H9 (cell line): Measurements from ENCODE around the gene USP22. TPM values are rescaled to one million over a fixed set of nuclear protein-coding genes. Genes with fewer than 3 reads are reported as not detected.
A peak's percentile ranks its signal among the peaks of the same experiment; 100 is the strongest.

ENCODE experiments used
- DNase-seq: peaks from one replicate; pipeline ENCODE4 v3.0.0-alpha.2; 2017
- H2AFZ ChIP-seq: one replicate; pipeline ENCODE4 v1.6.1; 2013; ENCODE audit warnings: mild to moderate bottlenecking, low read length, control low read depth, moderate library complexity
- H2AK5ac ChIP-seq: 2 replicates; pipeline ENCODE4 v1.6.1; 2013; ENCODE audit warnings: low read length, control low read depth, mixed read lengths; ENCODE audit not compliant: insufficient read length
- H2BK120ac ChIP-seq: one replicate; pipeline ENCODE4 v1.6.1; 2013; ENCODE audit warnings: low read depth, mild to moderate bottlenecking, low read length, control low read depth, inconsistent platforms; ENCODE audit not compliant: poor library complexity, severe bottlenecking
- H2BK12ac ChIP-seq: 2 replicates; pipeline ENCODE4 v1.6.1; 2013; ENCODE audit warnings: low read length, control low read depth, mixed read lengths, low read depth; ENCODE audit not compliant: insufficient read length
- H2BK15ac ChIP-seq: 2 replicates; pipeline ENCODE4 v1.6.1; 2013; ENCODE audit warnings: low read depth, low read length, control low read depth
- H2BK20ac ChIP-seq: one replicate; pipeline ENCODE4 v1.6.1; 2013; ENCODE audit warnings: low read depth, mild to moderate bottlenecking, low read length, control low read depth, inconsistent platforms; ENCODE audit not compliant: poor library complexity, severe bottlenecking
- H2BK5ac ChIP-seq: 2 replicates; pipeline ENCODE4 v1.6.1; 2013; ENCODE audit warnings: low read length, control low read depth, mixed read lengths; ENCODE audit not compliant: insufficient read length
- H3K14ac ChIP-seq: 2 replicates; pipeline ENCODE4 v1.6.1; 2013; ENCODE audit warnings: low read length, control low read depth; ENCODE audit not compliant: insufficient read depth
- H3K18ac ChIP-seq: 2 replicates; pipeline ENCODE4 v1.6.1; 2013; ENCODE audit warnings: low read depth, mild to moderate bottlenecking, mixed read lengths, low read length, control low read depth; ENCODE audit not compliant: insufficient read length
- H3K23ac ChIP-seq: 2 replicates; pipeline ENCODE4 v1.6.1; 2013; ENCODE audit warnings: low read length, control low read depth, mixed read lengths, low read depth; ENCODE audit not compliant: insufficient read length
- H3K23me2 ChIP-seq: 2 replicates; pipeline ENCODE4 v1.6.1; 2013; ENCODE audit warnings: low read depth, mild to moderate bottlenecking, mixed read lengths, low read length, control low read depth; ENCODE audit not compliant: insufficient read length, poor library complexity, severe bottlenecking
- H3K27ac ChIP-seq: 2 replicates; pipeline ENCODE4 v1.5.1; 2013; ENCODE audit warnings: low read length, control low read depth, mixed read lengths, low read depth; ENCODE audit not compliant: insufficient read length
- H3K27me3 ChIP-seq: 2 replicates; pipeline ENCODE4 v1.6.1; 2013; ENCODE audit warnings: low read length, control low read depth, inconsistent platforms; ENCODE audit not compliant: insufficient read depth
- H3K4ac ChIP-seq: 2 replicates; pipeline ENCODE4 v1.6.1; 2013; ENCODE audit warnings: low read depth, mild to moderate bottlenecking, control low read depth, inconsistent platforms, low read length, moderate library complexity
- H3K4me1 ChIP-seq: 2 replicates; pipeline ENCODE4 v1.6.1; 2013; ENCODE audit warnings: low read length, control low read depth, inconsistent platforms; ENCODE audit not compliant: insufficient read depth
- H3K4me2 ChIP-seq: 2 replicates; pipeline ENCODE4 v1.6.1; 2013; ENCODE audit warnings: low read length, control low read depth, mixed read lengths; ENCODE audit not compliant: insufficient read length, insufficient read depth
- H3K56ac ChIP-seq: 2 replicates; pipeline ENCODE4 v1.6.1; 2013; ENCODE audit warnings: low read depth, mild to moderate bottlenecking, mixed read lengths, low read length, control low read depth; ENCODE audit not compliant: insufficient read length
- H3K79me1 ChIP-seq: 2 replicates; pipeline ENCODE4 v1.6.1; 2013; ENCODE audit warnings: low read depth, mild to moderate bottlenecking, moderate library complexity, low read length, control low read depth, inconsistent platforms; ENCODE audit not compliant: insufficient read depth, poor library complexity, severe bottlenecking
- H3K79me2 ChIP-seq: 2 replicates; pipeline ENCODE4 v1.6.1; 2013; ENCODE audit warnings: low read length, control low read depth, inconsistent platforms; ENCODE audit not compliant: insufficient read depth
- H3K9ac ChIP-seq: 2 replicates; pipeline ENCODE4 v1.6.1; 2013; ENCODE audit warnings: low read length, control low read depth, mixed read lengths; ENCODE audit not compliant: insufficient read length; ENCODE audit errors: extremely low read depth
- H3K9me3 ChIP-seq: one replicate; pipeline ENCODE4 v1.6.1; 2013; ENCODE audit warnings: low read depth, low read length, inconsistent platforms; ENCODE audit not compliant: control insufficient read depth
- H3T11ph ChIP-seq: one replicate; pipeline ENCODE4 v1.6.1; 2013; ENCODE audit warnings: mild to moderate bottlenecking, low read length, control low read depth, inconsistent platforms
- H4K20me1 ChIP-seq: one replicate; pipeline ENCODE4 v1.6.1; 2013; ENCODE audit not compliant: control insufficient read depth, insufficient read length, insufficient read depth
- H4K5ac ChIP-seq: 2 replicates; pipeline ENCODE4 v1.6.1; 2013; ENCODE audit warnings: low read depth, mild to moderate bottlenecking, mixed read lengths, low read length, control low read depth; ENCODE audit not compliant: insufficient read length
- H4K8ac ChIP-seq: replicated peaks from 2 replicates; pipeline ENCODE4 v1.6.1; 2013; ENCODE audit warnings: low read length, control low read depth, mixed read lengths, low read depth; ENCODE audit not compliant: insufficient read length
- H4K91ac ChIP-seq: 2 replicates; pipeline ENCODE4 v1.6.1; 2013; ENCODE audit warnings: low read depth, mild to moderate bottlenecking, moderate library complexity, mixed read lengths, low read length, control low read depth; ENCODE audit not compliant: insufficient read length
- H3K27ac Mint-ChIP-seq, 3 experiments: 2 replicates in 2 of 3; 3 replicates in 1 of 3; pipeline ENCODE4 v1.8.0; 2020 to 2021; ENCODE audit warnings: mixed read lengths in 3 of 3, mild to moderate bottlenecking in 1 of 3, moderate library complexity in 1 of 3
- H3K27me3 Mint-ChIP-seq: 2 replicates; pipeline ENCODE4 v1.8.0; 2021; ENCODE audit warnings: low read depth, mild to moderate bottlenecking, moderate library complexity, mixed read lengths
- H3K36me3 Mint-ChIP-seq, 3 experiments: 2 replicates in 2 of 3; 3 replicates in 1 of 3; pipeline ENCODE4 v1.8.0; 2020 to 2021; ENCODE audit warnings: low read depth in 3 of 3, mixed read lengths in 3 of 3; ENCODE audit not compliant: insufficient read depth in 1 of 3
- H3K4me1 Mint-ChIP-seq, 2 experiments: 2 replicates each; pipeline ENCODE4 v1.8.0; 2020; ENCODE audit warnings: mixed read lengths in 2 of 2
- H3K4me3 Mint-ChIP-seq, 2 experiments: 2 replicates in 1 of 2; 3 replicates in 1 of 2; pipeline ENCODE4 v1.8.0; 2020 to 2021; ENCODE audit warnings: mild to moderate bottlenecking in 2 of 2, mixed read lengths in 2 of 2, moderate library complexity in 1 of 2
- H3K9me3 Mint-ChIP-seq, 2 experiments: 2 replicates in 1 of 2; 3 replicates in 1 of 2; pipeline ENCODE4 v1.8.0; 2020; ENCODE audit warnings: mild to moderate bottlenecking in 2 of 2, mixed read lengths in 2 of 2, moderate library complexity in 1 of 2
- WGBS: extraction: QIAGEN DNeasy Blood & Tissue Kit; methylation state at CpG from one replicate; pipeline ENCODE4 v1.1.7; 2013; ENCODE audit warnings: missing lambda C conversion rate, low lambda C conversion rate, mixed read lengths; ENCODE audit not compliant: insufficient read length; ENCODE audit errors: extremely low coverage; 5-methylcytosine and 5-hydroxymethylcytosine counted together
- total RNA-seq: library from RNA; stranded (reverse); gene quantifications from 2 replicates; pipeline ENCODE4 v1.2.1, GENCODE V29; 2021
- TF ChIP-seq, protein P1 (sequence below): fragments of 200-600 bp; sonication (generic); conservative IDR thresholded peaks from 3 replicates; pipeline ENCODE4 v1.8.0; 2021; ENCODE audit warnings: antibody characterized with exemption, mild to moderate bottlenecking

The USP22 gene
- total RNA-seq, 1 experiment from 2014 or later: 345 TPM

DNA sequence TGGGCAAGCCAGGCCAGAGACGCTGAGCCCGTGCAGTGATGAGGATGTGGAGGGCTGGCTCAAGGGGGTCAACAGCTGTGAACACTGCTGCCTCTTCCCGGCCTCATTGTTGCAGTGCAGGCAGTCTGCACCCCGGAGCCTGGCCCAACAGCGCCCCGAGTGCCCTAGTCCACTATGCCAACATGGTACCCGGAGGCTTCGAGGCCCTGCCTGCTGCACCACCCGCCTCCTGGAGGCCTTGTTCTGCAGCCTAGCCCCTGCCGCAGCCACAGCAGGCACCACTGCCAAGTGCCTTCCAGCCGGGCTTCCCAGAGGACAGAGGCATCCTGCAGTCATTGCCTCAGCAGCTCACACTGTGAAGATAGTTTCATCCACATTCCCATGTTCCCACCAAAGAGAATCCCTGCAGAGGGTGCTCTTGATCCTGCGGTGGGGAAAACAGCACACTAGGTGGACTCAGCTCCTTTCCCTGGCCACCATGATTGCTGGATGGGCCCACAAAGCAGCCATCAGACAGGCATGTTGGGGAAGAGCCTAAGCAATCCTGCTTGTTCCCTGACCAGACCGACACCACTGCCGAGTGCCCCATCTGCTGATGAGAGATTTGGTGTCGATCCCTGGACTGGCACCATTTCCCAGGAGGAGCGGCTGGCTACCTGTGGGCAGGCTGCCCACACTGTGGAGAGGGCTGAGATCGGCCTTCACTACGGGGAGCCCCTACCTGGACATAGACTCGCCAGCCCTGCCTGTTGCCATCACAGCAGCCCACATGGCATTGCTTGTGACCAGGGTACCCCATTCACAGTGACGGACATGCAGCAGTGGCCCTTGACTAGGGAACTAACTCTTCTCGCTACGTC lies 44.9 kb downstream of the USP22 start:
- H2AFZ ChIP-seq: no peak overlapping the region
- H3K23me2 ChIP-seq: no peaks in the 10 kb centered on the region
- no peak overlapping the region for H3K23ac ChIP-seq
- peak; percentile 71 for DNase-seq
- H2BK12ac ChIP-seq: no peak overlapping the region
- no peak overlapping the region for H2BK5ac ChIP-seq
- TF ChIP-seq, protein P1, sequence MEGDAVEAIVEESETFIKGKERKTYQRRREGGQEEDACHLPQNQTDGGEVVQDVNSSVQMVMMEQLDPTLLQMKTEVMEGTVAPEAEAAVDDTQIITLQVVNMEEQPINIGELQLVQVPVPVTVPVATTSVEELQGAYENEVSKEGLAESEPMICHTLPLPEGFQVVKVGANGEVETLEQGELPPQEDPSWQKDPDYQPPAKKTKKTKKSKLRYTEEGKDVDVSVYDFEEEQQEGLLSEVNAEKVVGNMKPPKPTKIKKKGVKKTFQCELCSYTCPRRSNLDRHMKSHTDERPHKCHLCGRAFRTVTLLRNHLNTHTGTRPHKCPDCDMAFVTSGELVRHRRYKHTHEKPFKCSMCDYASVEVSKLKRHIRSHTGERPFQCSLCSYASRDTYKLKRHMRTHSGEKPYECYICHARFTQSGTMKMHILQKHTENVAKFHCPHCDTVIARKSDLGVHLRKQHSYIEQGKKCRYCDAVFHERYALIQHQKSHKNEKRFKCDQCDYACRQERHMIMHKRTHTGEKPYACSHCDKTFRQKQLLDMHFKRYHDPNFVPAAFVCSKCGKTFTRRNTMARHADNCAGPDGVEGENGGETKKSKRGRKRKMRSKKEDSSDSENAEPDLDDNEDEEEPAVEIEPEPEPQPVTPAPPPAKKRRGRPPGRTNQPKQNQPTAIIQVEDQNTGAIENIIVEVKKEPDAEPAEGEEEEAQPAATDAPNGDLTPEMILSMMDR: no peak
- H4K8ac ChIP-seq: no peak overlapping the region
- no peak overlapping the region for H3K14ac ChIP-seq
- H2BK20ac ChIP-seq: no peak overlapping the region
- no peak overlapping the region for H2AK5ac ChIP-seq
- H3K4me1 ChIP-seq: peaks cover 2% of the 10 kb centered on the region; the same call in 1 of the 2 replicates
- H4K5ac ChIP-seq: no peak overlapping the region
- no peaks in the 10 kb centered on the region; the same call in 1 of the 2 replicates for H3K27me3 Mint-ChIP-seq
- H3K9me3 ChIP-seq: no peaks in the 10 kb centered on the region
- no peaks in the 10 kb centered on the region for H4K20me1 ChIP-seq
- H3K4me3 Mint-ChIP-seq: no peak overlapping the region
- peak overlapping the region; percentile 74 to 95 (median 84); a peak in 6 of 7 replicates for H3K27ac Mint-ChIP-seq
- H3K9me3 Mint-ChIP-seq: peaks cover 0 to 4% of the 10 kb centered on the region in 2 experiments; a peak in 3 of 5 replicates
- H3K4me1 Mint-ChIP-seq: peaks cover 30 to 31% of the 10 kb centered on the region in 2 experiments
- no peak overlapping the region for H3T11ph ChIP-seq
- H4K91ac ChIP-seq: no peak overlapping the region
- H2BK15ac ChIP-seq: no peak overlapping the region
- no peak overlapping the region for H2BK120ac ChIP-seq
- peaks cover 23 to 49% (median 34%) of the 10 kb centered on the region in 3 experiments for H3K36me3 Mint-ChIP-seq
- H3K18ac ChIP-seq: no peak overlapping the region
- no peaks in the 10 kb centered on the region for H3K27me3 ChIP-seq
- no peak overlapping the region for H3K56ac ChIP-seq
- H3K27ac ChIP-seq: no peak overlapping the region
- no peaks in the 10 kb centered on the region for H3K79me1 ChIP-seq
- no peaks in the 10 kb centered on the region for H3K79me2 ChIP-seq
- no peak overlapping the region for H3K9ac ChIP-seq
- H3K4me2 ChIP-seq: no peak overlapping the region
- no CpG with 5 or more reads among the region's 22 CpGs for WGBS
- H3K4ac ChIP-seq: no peak overlapping the region
